GM13977 (cell line): ENCODE data around the gene RAB36.

Experiments used
- DNase-seq: peaks from one replicate; pipeline ENCODE4 v3.0.0; 2012; ENCODE audit warnings: low spot score
- in situ Hi-C: fragments of 300-500 bp; cut with MboI; formaldehyde crosslinking; loops from one replicate; pipeline ENCODE4 v1.12.0; 2022; ENCODE audit warnings: low sequenced_read_pairs, low pct_unique_long_range_greater_than_20kb, mixed read lengths, inconsistent platforms; ENCODE audit not compliant: unreplicated experiment
- TF ChIP-seq, protein P1 (sequence below): IDR thresholded peaks from 2 replicates; pipeline ENCODE4 v1.5.1; 2012; ENCODE audit warnings: mild to moderate bottlenecking, control low read depth; ENCODE audit not compliant: insufficient read depth; ENCODE audit errors: extremely low read depth, missing control alignments

The RAB36 gene

GRCh38 chr22:23196165-23196564, 50.9 kb downstream of the RAB36 start:
- DNase-seq: no peak
- in situ Hi-C loops: loop anchor here (25.0 kb wide), 1 partner anchor 191 kb away; no protein-coding TSS in a partner anchor
- TF ChIP-seq, protein P1, sequence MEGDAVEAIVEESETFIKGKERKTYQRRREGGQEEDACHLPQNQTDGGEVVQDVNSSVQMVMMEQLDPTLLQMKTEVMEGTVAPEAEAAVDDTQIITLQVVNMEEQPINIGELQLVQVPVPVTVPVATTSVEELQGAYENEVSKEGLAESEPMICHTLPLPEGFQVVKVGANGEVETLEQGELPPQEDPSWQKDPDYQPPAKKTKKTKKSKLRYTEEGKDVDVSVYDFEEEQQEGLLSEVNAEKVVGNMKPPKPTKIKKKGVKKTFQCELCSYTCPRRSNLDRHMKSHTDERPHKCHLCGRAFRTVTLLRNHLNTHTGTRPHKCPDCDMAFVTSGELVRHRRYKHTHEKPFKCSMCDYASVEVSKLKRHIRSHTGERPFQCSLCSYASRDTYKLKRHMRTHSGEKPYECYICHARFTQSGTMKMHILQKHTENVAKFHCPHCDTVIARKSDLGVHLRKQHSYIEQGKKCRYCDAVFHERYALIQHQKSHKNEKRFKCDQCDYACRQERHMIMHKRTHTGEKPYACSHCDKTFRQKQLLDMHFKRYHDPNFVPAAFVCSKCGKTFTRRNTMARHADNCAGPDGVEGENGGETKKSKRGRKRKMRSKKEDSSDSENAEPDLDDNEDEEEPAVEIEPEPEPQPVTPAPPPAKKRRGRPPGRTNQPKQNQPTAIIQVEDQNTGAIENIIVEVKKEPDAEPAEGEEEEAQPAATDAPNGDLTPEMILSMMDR: no peak

GRCh38 chr22:23197836-23198235, 52.6 kb downstream of the RAB36 start:
- TF ChIP-seq, protein P1: no peak
- in situ Hi-C loops: loop anchor here (25.0 kb wide), 1 partner anchor 189 kb away; no protein-coding TSS in a partner anchor
- no peak for DNase-seq

DNA sequence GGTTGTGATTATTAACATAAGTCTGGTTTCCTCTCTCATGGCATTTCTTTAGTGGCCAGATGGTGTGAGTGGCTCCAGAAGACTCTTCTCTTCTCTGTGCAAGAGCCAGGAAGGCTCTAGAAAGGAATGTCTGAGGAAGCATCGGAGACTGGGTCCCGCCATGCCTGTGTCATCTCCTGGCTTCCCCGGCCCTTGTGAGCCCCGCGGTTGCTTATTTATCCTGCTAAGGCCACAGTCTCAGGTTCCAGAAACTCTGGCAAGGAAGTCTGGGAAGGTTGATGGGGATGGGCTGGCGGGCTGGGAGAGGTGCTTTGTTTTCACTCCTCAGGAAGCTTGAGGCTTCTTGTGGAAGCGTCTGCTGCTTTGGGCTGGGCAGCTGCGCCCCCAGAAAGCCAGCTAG, 53.9 kb downstream of the RAB36 start:
- no peak for DNase-seq
- TF ChIP-seq, protein P1: no peak
- in situ Hi-C loops: loop anchor here (25.0 kb wide), 1 partner anchor 188 kb away; no protein-coding TSS in a partner anchor

DNA sequence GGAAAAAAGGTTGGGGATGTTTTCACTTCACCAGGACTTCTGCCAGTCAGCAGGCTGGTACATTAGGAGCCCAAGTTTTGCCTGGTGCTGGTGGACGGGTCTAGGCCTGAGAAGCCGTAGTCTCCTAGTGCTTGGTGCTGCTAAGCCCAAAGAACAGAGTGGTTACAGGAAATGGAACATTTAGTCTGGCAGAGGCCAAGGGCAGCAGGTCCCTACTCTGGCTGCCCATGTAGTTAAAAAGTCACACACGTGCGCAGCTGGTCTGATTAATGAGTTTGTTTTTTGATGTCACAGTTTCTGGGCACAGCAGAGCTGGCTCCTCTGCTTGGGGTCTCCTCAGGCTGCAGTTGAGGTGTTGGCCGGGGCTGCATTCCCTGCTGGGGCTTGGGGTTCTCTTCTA, 55.6 kb downstream of the RAB36 start:
- DNase-seq: no peak
- TF ChIP-seq, protein P1: no peak
- in situ Hi-C loops: no loop called here

- TF ChIP-seq, protein P1: no peak
- in situ Hi-C loops: no loop called here
- DNase-seq: no peak
Observed at GRCh38 chr22:23202812-23203451, 57.7 kb downstream of the RAB36 start.

DNA sequence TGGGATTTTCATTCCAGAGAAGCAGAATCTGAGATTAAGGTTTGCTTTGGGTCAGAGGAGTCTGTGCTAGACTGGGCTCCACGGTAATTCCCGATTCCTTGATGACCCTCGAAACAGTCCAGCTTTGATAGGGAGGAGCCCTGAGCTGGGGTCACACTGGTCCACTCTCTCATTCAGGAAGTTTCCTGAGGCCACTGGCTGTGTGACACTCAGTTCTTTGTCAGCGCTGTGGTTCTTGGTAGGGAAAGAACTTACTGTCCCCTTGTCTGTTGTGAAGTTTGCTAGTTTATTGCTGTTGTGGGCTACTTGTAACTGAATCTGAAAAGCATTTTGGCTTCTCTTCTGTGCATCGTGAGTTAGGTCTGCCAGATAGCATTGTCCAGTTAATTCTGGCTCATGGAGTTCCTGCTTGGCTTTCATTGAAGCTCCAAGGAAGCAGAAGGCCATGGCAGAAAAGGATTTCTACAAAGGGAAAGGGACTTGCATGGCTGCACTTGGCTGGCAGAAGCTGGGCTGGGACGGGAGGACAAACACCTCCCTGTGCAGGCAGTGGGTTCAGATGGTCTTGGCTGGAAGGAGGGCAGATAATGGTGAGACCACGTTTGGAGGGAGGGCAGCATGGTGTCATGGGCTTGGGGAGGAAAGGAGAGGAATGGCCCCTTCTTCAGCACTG, 58.3 kb downstream of the RAB36 start:
- in situ Hi-C loops: no loop called here
- TF ChIP-seq, protein P1: no peak
- DNase-seq: no peak
